ENCODE results near the gene SNX22.

Gene SNX22

GRCh38 chr15:64122444-64122843, 29.1 kb upstream of the SNX22 start:
- H3K27ac Mint-ChIP-seq, result no peak overlapping the region
- ATAC-seq (replicated peaks), result no peak

DNA sequence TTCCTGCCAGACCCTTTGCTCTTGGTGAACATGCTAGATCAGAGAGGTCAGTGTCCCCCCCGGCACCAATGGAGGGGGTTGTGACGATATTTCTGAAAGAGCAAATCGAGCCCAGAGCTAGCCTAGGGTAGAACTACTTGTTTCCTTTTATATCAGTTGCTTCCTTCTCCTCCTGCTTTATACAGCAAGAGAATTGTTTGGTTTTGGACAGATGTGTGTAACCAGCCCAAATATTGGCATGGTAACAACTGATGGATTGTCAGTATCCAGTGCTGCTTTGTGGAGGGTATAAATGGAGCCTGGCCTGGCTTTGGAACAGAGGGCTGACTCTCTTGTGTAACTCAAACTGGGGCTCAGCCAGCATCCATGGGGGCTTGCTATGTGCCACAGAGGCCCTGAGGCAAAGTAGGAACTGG, 28.6 kb upstream of the SNX22 start:
- ATAC-seq (replicated peaks) (no peak), DNase-seq (no peak)
- Mint-ChIP-seq H3K9me3 (no peaks in the 10 kb centered on the region), H3K4me3 (no peak overlapping the region), H3K36me3 (ENCODE audit: insufficient read depth) (peaks cover 83% of the 10 kb centered on the region), H3K27ac (peak overlapping the region in 1 of 2 donors; percentile 58), H3K27me3 (no peaks in the 10 kb centered on the region), H3K4me1 (ENCODE audit: low read depth in 2 of 2) (peaks cover 3 to 12% of the 10 kb centered on the region in 2 donors)

More at GRCh38 chr15:64122444-64122843, 29.1 kb upstream of the SNX22 start:
- Mint-ChIP-seq H3K4me3 (no peak overlapping the region), H3K36me3 (ENCODE audit: insufficient read depth) (peaks cover 83% of the 10 kb centered on the region), H3K4me1 (ENCODE audit: low read depth in 2 of 2) (peaks cover 3 to 7% of the 10 kb centered on the region in 2 donors), H3K27me3 (no peaks in the 10 kb centered on the region), H3K9me3 (no peaks in the 10 kb centered on the region)
- no peak for DNase-seq

GRCh38 chr15:64125978-64126377, 25.6 kb upstream of the SNX22 start:
- ATAC-seq (replicated peaks) (no peak), DNase-seq (no peak)
- H3K4me3 Mint-ChIP-seq, result no peak overlapping the region
- peaks cover 83% of the 10 kb centered on the region for H3K36me3 Mint-ChIP-seq (ENCODE audit: insufficient read depth)
- no peaks in the 10 kb centered on the region for H3K27me3 Mint-ChIP-seq
- H3K4me1 Mint-ChIP-seq (ENCODE audit: low read depth in 2 of 2), result peaks cover 3 to 14% of the 10 kb centered on the region in 2 donors
- H3K9me3 Mint-ChIP-seq, result no peaks in the 10 kb centered on the region
- no peak overlapping the region for H3K27ac Mint-ChIP-seq

GRCh38 chr15:64127521-64128270, 23.8 kb upstream of the SNX22 start:
- Mint-ChIP-seq H3K4me3 (no peak overlapping the region), H3K9me3 (no peaks in the 10 kb centered on the region), H3K4me1 (ENCODE audit: low read depth in 2 of 2) (peaks cover 0 to 10% of the 10 kb centered on the region in 2 donors), H3K36me3 (ENCODE audit: insufficient read depth) (peaks cover 82% of the 10 kb centered on the region), H3K27ac (no peak overlapping the region), H3K27me3 (no peaks in the 10 kb centered on the region)
- no peak for ATAC-seq (replicated peaks)
- DNase-seq, result no peak

GRCh38 chr15:64130159-64130558, 21.4 kb upstream of the SNX22 start:
- Mint-ChIP-seq H3K27ac (peak overlapping the region in 1 of 2 donors; percentile 20), H3K9me3 (no peaks in the 10 kb centered on the region), H3K27me3 (no peaks in the 10 kb centered on the region), H3K36me3 (ENCODE audit: insufficient read depth) (peaks cover 84% of the 10 kb centered on the region), H3K4me3 (no peak overlapping the region), H3K4me1 (ENCODE audit: low read depth in 2 of 2) (peaks cover 0 to 10% of the 10 kb centered on the region in 2 donors)
- no peak for DNase-seq
- no peak for ATAC-seq (replicated peaks)

DNA sequence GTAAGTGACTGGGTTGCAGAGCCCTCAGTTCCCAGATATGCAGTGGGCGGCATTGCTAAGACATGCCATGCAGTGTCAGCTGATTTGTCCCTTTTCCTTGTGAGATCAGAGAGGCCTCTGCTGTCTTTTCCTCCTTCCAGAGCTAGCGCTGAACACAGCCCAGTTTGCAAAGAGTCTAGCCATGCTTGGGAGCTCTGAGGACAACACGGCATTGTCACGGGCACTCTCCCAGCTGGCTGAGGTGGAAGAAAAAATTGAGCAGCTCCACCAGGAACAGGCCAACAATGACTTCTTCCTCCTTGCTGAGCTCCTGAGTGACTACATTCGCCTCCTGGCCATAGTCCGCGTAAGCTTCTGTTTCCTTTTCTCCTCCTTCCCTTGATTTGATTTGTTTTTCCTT, 20.0 kb upstream of the SNX22 start:
- Mint-ChIP-seq H3K36me3 (ENCODE audit: insufficient read depth) (peaks cover 87% of the 10 kb centered on the region), H3K27ac (no peak overlapping the region)

GRCh38 chr15:64132217-64132616, 19.3 kb upstream of the SNX22 start:
- H3K27ac Mint-ChIP-seq, result no peak overlapping the region
- ATAC-seq (replicated peaks), result no peak
- H3K4me1 Mint-ChIP-seq (ENCODE audit: low read depth in 2 of 2), result peaks cover 0 to 8% of the 10 kb centered on the region in 2 donors
- no peaks in the 10 kb centered on the region for H3K9me3 Mint-ChIP-seq
- H3K27me3 Mint-ChIP-seq, result no peaks in the 10 kb centered on the region
- peaks cover 87% of the 10 kb centered on the region for H3K36me3 Mint-ChIP-seq (ENCODE audit: insufficient read depth)
- H3K4me3 Mint-ChIP-seq, result no peak overlapping the region
- no peak for DNase-seq

More for the DNA sequence above, 20.0 kb upstream of the SNX22 start:
- no peak for DNase-seq
- no peaks in the 10 kb centered on the region for H3K27me3 Mint-ChIP-seq
- no peak overlapping the region for H3K4me3 Mint-ChIP-seq
- no peaks in the 10 kb centered on the region for H3K9me3 Mint-ChIP-seq
- ATAC-seq (replicated peaks), result no peak
- H3K4me1 Mint-ChIP-seq (ENCODE audit: low read depth in 2 of 2), result peaks cover 0 to 8% of the 10 kb centered on the region in 2 donors

DNA sequence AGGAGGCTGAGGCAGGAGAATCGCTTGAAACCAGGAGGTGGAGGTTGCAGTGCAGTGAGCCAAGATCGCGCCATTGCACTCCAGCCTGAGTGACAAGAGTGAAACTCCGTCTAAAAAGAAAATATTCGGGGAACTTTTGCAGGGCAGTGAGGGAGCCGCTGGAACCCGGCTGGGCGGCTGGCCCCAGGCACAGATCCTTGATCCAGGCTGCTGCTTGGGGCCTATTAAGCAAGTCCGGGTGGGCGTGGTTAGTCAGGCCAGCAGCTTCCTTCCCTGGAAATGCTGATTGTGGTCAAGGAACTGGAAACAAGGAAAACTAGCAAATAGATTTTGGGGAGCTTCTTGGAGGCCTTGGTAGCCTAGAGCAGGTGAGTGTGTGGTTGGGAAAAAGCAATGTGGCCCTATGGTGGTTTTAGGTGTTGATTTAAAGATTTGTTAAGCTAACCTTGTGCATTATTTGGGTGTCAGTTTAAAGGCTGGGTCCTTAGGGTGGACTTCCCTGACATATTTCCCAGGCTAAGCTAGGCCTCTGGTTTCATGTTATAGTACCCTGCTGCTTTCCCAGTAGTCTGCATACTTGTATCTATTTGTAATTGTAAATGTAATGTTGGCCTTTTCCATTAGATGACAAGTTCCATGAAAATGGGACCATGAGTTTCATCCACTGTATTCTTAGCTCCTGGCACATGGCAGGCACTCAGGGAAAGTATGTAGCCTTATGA, 17.7 kb upstream of the SNX22 start:
- H3K36me3 Mint-ChIP-seq (ENCODE audit: insufficient read depth), result peaks cover 78% of the 10 kb centered on the region
- no peak for DNase-seq
- no peaks in the 10 kb centered on the region for H3K4me1 Mint-ChIP-seq (ENCODE audit: low read depth in 2 of 2)
- H3K9me3 Mint-ChIP-seq, result no peaks in the 10 kb centered on the region
- H3K4me3 Mint-ChIP-seq, result no peak overlapping the region
- H3K27ac Mint-ChIP-seq, result peak overlapping the region; percentile 16 to 67
- H3K27me3 Mint-ChIP-seq, result no peaks in the 10 kb centered on the region
- no peak for ATAC-seq (replicated peaks)

GRCh38 chr15:64134345-64134829, 17.1 kb upstream of the SNX22 start:
- H3K4me1 Mint-ChIP-seq (ENCODE audit: low read depth in 2 of 2), result no peaks in the 10 kb centered on the region
- no peak for ATAC-seq (replicated peaks)
- H3K9me3 Mint-ChIP-seq, result no peaks in the 10 kb centered on the region

DNA sequence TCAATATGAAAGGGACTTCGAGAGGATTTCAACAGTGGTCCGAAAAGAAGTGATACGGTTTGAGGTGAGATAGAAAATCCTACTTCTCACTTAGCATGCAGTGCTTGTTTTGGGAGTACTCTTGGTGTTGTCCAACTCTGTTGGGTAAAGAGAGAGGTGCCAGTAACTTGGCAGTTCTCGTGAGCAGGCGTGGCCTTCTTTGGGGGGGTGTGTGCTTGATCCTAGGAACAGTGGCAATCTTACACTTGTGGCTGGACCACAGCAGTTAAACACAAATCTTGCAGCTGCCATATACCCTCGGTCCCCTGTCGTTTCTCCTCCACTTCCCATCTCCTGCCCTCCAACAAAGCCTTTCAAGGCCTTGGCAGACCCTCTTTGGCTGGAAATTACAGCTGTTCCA, 15.2 kb upstream of the SNX22 start:
- H3K9me3 Mint-ChIP-seq, result no peaks in the 10 kb centered on the region
- DNase-seq (no peak), ATAC-seq (replicated peaks) (no peak)
- H3K4me3 Mint-ChIP-seq, result no peak overlapping the region
- no peaks in the 10 kb centered on the region for H3K27me3 Mint-ChIP-seq
- no peaks in the 10 kb centered on the region for H3K4me1 Mint-ChIP-seq (ENCODE audit: low read depth in 2 of 2)
- H3K27ac Mint-ChIP-seq, result no peak overlapping the region
- H3K36me3 Mint-ChIP-seq (ENCODE audit: insufficient read depth), result peaks cover 52% of the 10 kb centered on the region

More at GRCh38 chr15:64134345-64134829, 17.1 kb upstream of the SNX22 start:
- no peak overlapping the region for H3K27ac Mint-ChIP-seq
- H3K27me3 Mint-ChIP-seq, result no peaks in the 10 kb centered on the region
- DNase-seq, result no peak
- H3K4me3 Mint-ChIP-seq, result no peak overlapping the region
- H3K36me3 Mint-ChIP-seq (ENCODE audit: insufficient read depth), result peaks cover 72% of the 10 kb centered on the region

DNA sequence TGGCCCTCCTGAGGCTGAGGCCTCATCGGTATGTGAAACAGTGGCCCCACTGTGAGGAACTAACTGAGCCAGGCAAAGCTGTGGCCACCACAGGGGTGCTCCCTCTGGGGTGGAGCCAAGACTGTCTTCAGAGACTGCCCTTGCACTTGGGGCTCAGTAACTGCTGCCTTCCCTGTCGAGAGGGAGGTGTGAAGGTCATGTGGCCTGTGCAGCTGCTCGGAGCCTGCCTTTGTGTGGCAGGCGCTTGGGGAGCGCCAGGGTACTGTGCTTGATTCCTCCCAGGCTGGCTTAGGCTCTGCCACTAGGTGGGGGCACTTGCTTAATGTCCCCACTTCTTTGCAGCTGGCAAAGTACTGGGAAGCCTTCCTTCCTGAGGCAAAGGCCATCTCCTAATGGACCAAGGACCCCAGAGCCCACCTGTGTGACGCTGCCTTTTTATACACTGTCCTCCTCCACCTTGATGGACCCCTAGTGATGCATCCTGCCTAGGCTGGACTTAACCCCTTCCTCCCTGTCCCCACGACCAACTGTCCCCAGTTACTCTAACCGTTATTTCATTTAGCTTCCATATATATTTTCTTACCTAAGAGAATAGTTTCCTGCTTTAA, 14.2 kb upstream of the SNX22 start:
- DNase-seq, result no peak
- H3K27me3 Mint-ChIP-seq, result no peaks in the 10 kb centered on the region
- H3K36me3 Mint-ChIP-seq (ENCODE audit: insufficient read depth), result peaks cover 49% of the 10 kb centered on the region
- H3K9me3 Mint-ChIP-seq, result no peaks in the 10 kb centered on the region
- no peak overlapping the region for H3K4me3 Mint-ChIP-seq
- H3K4me1 Mint-ChIP-seq (ENCODE audit: low read depth in 2 of 2), result no peaks in the 10 kb centered on the region
- ATAC-seq (replicated peaks), result peak; percentile 45
- H3K27ac Mint-ChIP-seq, result no peak overlapping the region

DNA sequence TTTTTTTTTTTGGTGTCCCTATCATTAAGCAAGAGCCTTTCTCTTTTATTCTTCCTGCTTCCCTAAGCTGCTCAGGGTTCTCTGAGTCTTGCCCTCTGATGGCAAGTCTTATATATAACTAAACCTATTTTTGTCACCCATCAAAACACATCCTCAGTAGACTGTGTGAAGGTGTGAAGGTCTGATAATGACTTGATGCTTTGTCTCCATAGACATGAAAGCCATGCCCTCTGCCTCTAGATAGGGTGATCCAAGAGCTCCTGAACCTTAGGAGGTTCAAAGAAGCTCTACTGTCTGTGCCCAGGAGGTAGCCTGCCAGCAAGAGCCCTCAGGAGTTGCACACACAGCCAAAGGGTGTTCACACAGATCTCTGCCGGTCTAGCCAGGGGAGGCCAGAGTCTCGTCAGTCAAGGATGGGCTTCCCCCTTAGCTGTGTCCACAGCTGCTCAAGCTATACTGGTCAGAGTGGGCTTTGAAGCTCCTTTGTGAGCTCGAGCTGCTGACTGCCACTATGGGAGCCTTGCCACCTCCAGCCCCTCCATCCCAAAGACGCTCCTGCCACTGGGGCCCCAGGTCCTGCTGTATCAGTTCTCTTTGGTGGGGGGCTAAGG, 13.1 kb upstream of the SNX22 start:
- Mint-ChIP-seq H3K27me3 (no peaks in the 10 kb centered on the region), H3K4me1 (ENCODE audit: low read depth in 2 of 2) (no peaks in the 10 kb centered on the region), H3K27ac (no peak overlapping the region), H3K4me3 (no peak overlapping the region), H3K36me3 (ENCODE audit: insufficient read depth) (peaks cover 45% of the 10 kb centered on the region), H3K9me3 (no peaks in the 10 kb centered on the region)
- no peak for DNase-seq
- no peak for ATAC-seq (replicated peaks)

DNA sequence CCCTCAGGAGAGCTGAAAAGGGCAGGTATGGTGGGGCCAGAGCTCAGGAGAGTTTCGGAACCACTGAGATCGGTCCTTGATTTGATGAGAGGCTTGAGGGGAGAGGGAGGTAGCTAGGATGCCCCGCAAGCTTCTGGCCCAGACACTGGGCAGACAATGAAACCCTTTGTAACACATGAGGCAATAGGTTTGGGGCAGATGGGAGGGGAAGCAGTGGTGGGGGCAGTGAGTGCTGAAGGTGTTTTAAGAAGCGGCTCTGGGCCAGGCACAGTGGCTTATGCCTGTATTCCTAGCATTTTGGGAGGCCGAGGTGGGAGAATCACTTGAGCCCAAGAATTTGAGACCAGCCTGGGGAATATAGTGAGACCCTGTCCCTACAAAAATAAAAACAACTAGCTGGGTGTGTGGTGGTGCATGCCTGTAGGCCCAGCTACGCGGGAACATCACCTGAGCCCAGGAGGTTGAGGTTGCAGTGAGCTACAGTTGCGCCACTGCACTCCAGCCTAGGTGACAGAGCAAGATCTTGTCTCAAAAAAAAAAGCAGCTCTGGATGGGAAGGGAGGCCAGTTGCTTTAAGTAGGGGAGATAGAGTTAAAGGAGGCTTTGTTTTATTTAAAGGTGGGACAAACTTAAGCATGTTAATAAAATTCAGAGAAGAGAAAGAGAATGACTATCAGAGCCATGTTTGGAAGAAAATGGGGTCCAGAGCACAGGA, 9.6 kb upstream of the SNX22 start:
- no peak for DNase-seq

More for the DNA sequence above, 9.6 kb upstream of the SNX22 start:
- H3K27me3 Mint-ChIP-seq, result no peaks in the 10 kb centered on the region
- peaks cover 33% of the 10 kb centered on the region for H3K36me3 Mint-ChIP-seq (ENCODE audit: insufficient read depth)
- no peak overlapping the region for H3K4me3 Mint-ChIP-seq
- H3K9me3 Mint-ChIP-seq, result no peaks in the 10 kb centered on the region
- no peaks in the 10 kb centered on the region for H3K4me1 Mint-ChIP-seq (ENCODE audit: low read depth in 2 of 2)
- no peak for ATAC-seq (replicated peaks)
- peak overlapping the region; percentile 35 to 72 for H3K27ac Mint-ChIP-seq

Data from effector memory CD8-positive, alpha-beta T cell (primary cell).